GM18526 (cell line): ENCODE measurements around the gene CDK3.

Experiments
- POLR2A ChIP-seq: IDR thresholded peaks from 3 replicates; pipeline ENCODE4 v1.6.1; 2011; ENCODE audit not compliant: insufficient read length; ENCODE audit errors: extremely low read depth

Gene CDK3

GRCh38 chr17:76036497-76037261, 36.0 kb downstream of the CDK3 start:
- no peak for TF ChIP-seq POLR2A

DNA sequence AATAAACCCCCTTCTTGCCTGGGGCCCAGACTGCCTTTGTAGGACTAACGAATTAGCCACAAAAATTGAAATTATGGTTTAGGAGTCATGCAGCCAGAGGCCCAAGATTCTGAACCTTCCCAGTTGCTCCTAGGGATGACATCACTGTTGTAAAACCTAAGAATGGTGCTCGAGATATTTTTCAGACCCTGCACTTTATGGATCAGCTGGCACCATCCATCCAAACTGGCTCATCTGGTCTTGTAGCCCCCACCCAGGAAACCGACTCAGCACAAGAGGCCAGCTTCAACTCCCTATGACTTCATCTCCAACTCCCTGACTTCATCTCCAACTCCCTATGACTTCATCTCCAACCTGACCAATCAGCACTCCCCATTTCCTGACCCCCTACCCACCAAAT, 37.4 kb downstream of the CDK3 start:
- TF ChIP-seq POLR2A = no peak

GRCh38 chr17:76039121-76039520, 38.5 kb downstream of the CDK3 start:
- TF ChIP-seq POLR2A = no peak

DNA sequence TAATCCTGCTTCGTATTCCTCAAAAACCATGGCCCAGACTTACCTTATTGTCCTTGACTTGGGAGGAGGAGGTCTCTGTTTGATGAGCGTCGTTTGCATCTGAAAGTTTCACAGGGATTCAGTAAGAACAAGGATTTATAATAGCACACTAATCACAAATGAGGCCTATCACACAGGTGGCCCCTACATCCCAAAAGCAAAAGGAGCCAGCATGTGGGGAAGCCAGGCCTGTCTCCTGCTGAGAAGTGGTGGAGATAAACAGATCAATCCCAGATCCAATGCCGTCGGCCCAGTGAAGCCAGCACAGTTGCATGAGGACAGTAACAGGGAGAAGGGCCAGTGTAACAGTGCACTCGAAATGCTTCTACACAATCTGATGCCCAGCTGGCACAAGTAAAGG, 39.7 kb downstream of the CDK3 start:
- TF ChIP-seq POLR2A = no peak

GRCh38 chr17:76046064-76046463, 45.4 kb downstream of the CDK3 start:
- TF ChIP-seq POLR2A = no peak

DNA sequence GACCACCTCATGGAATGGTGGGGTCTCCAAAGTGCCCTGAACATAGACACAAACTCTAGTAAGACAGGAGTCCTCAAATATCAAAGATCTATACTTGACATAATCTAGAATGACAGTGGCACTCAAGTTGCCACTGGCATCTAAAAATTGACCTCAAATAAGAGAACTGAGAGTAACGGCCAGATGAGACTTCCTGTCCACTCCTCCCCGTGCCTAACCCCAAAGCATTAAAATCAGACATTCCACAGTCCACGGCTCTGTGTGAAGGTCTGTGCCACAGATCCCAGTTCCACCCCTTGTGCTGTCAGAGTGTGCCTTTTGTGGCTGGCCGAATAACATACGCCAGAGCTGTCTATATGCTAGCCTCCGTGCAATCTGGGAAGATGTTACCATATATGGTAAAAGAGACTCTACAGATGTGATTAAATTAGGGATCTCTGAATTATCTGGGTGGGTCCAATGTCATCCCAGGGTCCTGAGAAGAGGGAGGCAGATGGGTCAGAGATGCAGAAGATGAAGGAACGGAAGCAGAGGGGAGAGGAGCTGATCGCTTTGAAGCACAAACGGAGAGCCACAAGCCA, 47.5 kb downstream of the CDK3 start:
- no peak for TF ChIP-seq POLR2A

DNA sequence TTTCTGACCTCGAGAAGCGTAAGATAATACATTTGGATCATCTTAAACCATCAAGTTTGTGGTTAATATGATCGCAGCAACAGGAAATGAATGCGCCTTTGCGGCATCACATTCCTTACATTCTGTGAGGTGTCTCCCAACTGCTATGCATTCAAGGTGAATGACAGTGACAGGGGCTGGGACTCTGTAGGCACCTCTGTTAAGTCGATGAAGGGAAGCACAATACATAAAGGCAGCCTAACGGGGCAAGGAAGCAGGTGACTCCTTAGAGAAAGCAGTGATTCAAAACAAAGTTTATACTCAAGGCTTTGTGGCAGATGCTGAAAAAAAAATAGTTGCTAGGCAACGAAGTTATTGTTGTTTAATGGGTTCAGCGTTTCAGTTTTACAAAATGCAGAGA, 48.1 kb downstream of the CDK3 start:
- no peak for TF ChIP-seq POLR2A

GRCh38 chr17:76049239-76049638, 48.6 kb downstream of the CDK3 start:
- TF ChIP-seq POLR2A = no peak

DNA sequence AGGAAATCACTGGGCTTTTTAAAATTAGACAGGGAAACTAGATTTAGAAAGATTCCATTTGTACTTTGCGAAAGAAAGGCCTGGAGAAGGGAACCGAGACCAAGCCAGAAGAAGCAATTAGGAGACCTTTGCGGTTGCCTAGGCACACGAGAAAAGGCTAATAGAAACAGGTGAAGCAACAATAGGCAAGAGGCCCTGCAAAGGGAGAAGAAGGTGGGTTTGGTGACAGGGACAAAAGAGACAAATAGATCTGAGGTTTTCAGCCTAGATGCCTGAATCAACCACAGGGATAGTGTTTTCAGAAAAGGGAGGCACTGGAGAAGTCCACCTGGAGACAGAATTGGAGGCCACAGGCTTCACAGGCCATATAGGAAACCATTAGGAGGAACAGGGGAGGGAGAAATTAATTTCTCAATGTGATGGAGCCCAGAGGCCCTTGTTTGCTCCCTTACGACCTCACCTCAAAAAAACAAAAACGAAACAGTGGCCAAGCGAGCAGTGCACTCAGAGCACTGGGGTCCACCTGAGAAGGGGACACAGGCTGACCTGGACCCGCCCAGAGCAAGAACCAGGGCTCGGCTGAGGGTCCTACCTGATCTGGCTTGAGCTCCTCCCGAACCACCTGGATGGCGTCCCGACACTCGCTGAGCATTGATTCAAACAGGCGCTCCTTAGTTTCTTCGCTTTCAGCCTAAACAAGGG, 49.3 kb downstream of the CDK3 start:
- TF ChIP-seq POLR2A = no peak

GRCh38 chr17:76050538-76051467, 50.1 kb downstream of the CDK3 start:
- no peak for TF ChIP-seq POLR2A

GRCh38 chr17:76051561-76051960, 50.9 kb downstream of the CDK3 start:
- no peak for TF ChIP-seq POLR2A

GRCh38 chr17:76053246-76054111, 52.8 kb downstream of the CDK3 start:
- no peak for TF ChIP-seq POLR2A

DNA sequence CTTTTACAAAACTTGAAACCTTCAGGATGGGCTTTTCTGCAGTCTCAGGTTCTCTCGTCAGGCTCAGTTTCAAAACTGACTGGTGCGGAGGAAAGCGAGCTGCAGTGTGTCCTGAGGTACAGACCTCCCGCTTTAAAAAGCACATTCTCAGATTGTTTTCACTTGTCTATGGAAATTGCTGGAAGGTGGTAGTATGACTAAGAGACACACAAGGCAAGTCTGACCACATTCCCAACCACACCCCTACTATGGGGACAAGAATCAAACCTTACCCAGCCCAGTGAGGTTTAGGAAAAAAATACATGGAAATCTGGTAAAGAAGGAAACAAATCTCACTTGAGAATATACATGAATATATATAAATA, 53.4 kb downstream of the CDK3 start:
- TF ChIP-seq POLR2A = no peak
